GM19467 (cell line): ENCODE data around the gene CDH22.

Experiments
- ATAC-seq: cut with Tn5 transposase; IDR thresholded peaks from one replicate; pipeline ENCODE4 v1.9.1; 2021; ENCODE audit warnings: mild to moderate bottlenecking, moderate library complexity; ENCODE audit not compliant: unreplicated experiment

CDH22 gene

DNA sequence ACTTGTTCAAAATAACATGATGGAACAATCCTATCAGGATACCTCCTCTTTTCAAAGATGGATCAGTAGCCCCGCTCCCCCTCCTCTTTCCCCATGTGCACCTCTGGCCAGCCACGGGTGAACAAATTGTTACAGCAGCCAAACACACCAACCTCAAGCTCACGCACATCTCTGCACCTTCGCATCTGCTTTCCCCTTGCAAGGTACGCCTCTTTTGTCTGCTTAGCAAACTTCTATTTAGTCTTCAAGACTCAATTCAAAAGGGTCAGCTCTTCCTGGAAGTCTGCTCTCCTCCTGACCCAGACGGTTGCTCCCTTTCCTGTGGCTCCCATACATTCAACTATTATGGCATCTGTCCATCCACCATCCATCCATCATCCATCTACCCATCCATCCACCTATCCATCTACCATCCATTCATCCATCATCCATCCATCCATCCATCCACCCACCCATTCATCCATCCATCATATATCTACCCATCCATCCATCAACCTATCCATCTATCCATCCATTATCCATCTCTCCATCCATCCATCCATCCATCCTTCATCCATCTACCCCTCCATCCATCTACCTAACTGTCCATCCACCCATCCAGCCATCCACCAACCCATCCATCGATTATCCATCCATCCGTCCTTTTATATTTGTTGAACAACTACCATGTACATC is 36.3 kb upstream of the CDH22 start:
- ATAC-seq, result no peak

DNA sequence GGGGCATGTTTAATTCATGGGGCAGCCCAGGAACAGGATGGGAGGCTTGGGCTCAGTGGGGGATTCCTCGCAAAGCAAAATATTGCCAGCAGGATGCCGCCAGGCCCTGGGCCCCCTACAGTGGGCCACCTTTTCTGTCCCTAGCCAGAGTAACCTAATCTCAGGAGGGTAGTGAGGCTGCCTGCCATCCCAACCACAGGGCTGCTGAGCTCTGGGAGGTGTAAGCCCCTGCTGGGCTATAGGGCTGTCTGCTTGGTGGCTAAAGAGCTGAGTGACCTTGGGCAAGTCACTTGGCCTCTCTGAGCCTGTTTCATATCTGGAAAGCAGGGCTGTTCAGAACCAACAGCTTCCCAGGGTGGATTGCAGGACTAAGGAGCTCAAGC is 35.7 kb upstream of the CDH22 start:
- no peak for ATAC-seq

DNA sequence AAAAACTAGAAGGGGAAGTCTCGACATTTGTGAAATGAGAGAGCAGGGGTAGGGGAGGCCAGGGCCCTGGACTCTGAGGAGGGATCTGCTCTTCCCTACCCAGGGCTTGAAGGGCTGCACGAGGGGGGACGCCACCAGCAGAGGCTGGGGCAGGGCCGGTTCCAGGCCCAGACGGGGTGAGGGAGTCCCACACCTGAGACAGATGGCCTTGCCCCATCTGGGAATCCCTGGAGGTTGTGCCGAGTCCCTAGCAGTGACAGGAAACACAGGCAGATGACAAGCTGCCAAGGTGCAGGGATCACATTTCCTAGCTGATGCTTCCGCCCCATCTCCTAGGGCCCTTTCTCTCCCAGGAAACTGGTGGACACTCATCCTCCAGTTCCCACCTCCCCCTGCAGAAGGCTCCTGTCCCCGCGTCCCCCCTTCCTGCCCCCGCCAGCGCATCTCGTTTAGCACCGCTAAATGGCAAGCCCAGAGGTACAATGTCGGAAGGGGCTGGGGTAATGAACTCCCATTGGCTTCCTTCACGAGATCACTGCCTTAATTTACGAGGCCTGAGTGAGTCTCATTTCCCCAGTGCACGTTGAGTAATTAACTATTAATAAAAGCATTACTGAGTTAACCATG is 35.2 kb upstream of the CDH22 start:
- no peak for ATAC-seq

DNA sequence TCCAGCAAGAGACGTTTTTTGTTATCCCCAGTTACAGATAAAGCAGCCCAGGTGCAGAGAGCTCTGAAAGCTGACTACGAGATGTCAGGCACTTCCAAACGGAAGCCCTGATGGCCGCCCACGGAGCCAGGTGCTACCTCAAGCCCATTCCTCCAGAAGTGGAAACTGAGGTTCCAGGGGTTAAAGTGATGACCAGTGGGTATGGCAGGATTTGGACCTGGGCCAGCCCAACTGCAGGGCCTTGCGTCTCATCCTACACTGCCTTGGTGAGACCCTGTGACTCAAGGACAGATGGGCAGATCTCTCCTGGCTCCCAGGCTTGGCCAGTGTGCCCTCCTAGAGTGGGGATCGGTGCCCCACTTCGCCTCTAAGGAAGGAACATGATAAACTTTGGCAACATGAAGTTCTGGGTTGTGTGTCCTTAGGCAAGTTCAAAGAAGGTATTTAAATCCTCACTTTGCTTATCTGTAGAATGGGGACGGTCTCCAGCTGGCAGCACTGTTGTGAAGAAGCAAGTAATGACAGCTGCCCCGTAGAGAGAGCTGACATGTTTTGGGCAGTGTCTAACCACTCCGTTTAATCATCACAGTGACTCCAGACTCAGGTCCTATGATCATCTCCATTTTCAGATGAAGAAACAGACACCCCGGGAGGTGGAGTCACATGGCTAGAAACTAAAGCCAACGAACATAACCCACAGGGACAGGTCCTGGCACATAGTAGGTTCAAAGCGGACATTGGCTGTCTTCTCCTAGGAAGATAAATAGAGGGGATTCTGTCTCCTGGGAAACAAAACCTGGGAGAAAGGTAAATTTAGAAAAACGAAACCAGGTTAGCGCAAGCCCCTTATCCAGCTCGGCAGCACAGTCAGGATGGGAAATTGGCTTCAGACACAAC is 34.4 kb upstream of the CDH22 start:
- no peak for ATAC-seq

DNA sequence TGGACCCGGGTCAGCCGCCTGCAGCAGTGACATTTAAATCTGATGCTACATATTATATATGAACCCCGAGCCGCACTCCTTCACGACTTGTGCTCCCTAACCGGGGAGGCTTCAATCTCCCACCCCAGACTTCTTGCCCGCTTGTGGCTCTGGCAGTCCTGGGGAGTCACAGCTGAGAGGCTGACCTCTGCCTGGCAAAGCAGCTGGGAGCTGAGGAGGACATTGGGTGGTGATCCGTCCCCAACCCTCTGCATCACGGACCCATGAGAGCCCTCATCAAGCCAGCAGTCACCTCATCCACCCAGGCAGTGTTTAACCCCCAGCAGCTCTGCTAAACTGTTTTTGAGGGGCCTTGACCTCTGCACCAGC is 33.7 kb upstream of the CDH22 start:
- no peak for ATAC-seq

DNA sequence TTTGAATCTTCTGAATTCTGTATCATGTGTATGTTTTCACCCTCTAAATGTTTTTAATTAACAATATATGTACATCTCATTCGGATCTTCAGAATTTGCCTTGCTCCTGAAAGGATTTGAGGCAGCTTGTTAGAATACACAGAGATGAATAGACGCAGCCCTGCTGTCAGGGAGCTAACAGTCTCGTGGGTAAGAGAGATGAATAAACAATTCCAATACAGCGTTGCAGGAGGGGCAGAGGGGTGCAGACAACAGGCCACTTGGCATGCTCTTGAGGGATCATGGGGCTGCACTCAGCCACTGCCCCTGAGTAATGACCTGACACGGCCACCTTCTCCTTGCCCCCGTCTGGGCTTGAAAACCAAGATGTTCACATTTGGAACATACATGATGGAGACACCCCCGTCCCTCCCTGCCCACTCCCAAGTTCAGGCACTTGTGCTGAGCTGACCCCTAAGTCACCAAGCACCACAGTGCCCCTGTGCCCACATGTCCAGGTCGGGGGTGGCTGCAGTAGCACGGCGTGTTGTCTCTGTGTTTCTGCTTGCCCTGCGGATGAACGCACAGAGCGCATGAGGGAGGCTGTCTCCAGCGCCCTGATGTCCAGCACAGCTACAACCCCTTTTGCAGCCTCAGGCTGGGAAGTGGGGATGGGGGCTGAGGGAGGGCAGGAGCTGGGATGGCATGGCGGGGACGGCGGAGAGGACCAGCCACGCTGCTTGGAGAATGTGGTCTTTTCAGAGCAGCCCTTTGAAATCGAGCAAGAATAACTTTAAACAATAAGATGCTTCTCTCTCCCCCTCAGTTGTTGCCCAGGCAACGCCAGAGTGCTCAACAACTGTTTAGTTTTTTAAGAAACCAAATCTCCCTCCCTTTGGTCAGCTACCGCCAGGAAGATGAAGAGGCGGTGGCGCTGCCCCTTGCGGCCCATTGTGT is 33.0 kb upstream of the CDH22 start:
- ATAC-seq, result no peak

DNA sequence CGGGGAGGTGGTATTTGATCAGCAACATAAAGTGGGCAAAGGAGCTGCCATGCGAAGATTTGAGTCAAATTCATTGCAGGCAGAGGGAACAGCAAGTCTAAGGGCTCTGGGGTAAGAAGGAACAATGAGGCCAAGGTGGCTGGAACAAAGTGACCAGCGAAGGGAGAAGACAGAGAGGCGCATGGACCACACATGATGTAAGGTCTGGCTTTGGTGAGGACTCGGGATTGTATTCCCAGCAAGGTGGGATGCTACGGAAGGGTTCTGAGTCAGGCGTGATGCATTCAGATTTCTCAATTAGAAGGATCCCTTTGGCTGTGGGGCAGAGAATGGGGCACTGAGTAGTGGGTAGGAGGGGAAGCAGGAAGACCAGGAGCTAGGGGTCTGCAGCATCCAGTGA is 30.7 kb upstream of the CDH22 start:
- no peak for ATAC-seq

DNA sequence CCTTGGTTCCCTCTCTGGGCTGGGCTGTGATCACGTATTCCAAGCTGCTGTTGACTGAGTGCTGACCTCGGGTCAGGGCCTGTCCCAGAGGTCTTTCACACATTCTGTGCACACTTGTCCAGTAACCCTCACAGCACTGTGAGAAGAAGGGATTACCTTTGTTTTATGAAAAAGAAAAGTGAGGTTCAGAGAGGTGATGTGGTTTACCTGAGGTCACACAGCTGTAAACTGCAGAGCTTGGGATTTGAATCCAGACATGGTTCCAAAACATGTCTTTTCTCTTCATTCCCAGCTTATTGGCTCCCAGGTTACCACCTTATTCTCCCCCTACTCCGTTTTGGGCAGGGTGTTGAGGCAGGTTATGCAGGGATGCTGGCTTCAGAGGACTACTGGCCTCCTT is 28.4 kb upstream of the CDH22 start:
- no peak for ATAC-seq

DNA sequence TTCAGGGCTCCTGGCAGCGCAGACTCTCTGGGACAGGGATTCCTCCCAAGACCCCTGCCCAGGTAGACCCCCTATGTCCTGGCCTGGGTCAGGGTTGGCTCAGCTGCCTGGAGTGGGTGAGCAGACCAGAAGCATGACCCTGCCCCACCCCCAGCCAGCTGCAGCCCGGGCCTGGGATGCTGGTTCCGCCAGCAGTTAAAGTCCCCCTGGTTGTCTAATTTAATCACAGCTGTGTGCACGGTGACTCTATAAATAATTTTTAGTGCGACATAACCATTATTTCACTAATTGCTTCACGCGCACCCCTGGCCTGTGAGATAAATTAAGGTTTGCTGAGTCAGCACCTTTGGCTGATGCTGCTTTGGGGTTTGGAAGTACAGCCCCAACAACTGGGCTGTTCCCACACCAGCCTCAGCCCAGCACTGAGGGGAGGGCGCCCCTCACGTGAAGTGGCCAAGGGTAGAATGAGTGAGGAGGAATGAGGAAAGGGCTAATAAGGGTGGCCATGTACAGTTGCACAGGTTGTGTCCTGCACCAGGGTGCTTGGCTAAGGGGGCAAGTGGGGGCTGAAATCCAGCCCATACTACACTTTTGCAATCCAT is 26.1 kb upstream of the CDH22 start:
- ATAC-seq, result no peak

DNA sequence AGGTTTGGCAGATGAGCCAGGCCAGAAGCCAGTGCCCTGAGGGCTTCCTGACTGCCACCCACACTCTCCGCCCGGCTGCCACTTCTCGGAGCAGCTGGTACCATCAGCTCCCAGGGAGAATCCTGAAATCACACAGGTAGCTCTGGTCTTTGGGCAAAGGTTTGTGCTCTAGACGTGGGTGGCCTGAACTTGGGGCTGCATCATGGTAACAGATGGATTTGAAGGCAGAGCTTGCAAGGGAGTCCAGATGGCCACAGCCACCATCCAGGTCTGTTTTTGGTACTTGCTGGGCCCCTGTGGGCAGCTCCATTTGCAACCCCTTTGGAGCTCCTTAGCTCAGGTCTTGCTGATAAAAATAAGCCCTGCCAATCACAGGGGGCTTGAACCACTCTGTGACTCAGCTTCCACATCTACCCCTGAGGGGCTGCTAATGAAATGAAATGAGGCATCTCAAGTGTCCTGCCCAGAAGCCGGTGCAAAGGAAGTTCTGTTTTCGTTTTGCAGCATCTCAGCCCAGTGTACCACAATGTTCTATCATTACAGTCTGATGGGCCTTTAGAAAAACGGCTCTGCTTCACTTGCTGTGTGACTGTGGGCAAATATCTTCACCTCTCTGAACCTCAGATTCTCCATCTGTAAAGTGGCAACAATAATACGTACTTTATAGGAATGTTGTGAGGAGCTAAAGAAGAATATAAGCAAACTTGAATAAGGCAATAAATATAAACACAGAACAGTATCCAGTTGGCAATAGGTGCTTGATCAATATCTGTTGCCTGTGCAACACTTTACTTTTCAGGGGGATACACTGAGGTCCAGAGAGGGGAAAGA is 25.1 kb upstream of the CDH22 start:
- ATAC-seq, result no peak

DNA sequence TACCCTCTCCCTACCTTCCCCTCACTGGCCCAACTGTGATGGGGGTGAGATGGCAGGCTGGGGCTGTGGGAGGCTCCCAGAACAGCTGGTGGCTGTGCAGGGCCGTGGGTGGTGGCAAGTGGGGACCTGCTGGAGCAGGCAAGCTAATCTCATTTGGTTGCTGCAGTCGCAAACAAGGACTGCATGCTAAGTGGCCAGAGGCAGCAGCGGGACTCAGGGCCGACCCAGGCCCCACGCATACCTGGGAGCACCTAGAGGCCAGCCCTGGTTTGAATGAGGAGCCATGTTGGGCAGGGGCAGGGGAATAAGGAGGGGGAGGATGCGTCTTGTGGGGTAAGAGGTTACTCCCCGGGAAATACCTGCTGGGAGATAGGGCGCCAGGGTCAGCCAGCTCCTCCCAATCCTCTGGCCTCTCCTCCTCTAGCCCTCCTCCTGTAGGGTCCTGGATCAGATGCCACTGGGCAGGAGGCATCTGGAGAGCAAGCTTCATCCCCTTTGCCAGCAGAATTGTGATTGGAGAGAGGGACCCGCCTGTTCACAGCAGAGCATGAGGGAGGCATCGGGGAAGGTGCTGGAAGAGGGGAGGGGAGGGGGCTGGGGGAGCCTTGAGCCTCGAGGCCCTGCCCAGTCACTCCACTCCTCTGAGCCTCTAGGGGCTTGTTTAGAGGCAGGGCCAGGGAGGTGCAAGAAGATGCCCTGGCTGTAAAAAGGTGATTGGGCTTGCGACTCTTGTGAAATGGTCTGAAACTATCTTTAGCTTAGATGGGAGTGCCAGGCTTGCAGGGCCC is 24.3 kb upstream of the CDH22 start:
- ATAC-seq, result no peak

DNA sequence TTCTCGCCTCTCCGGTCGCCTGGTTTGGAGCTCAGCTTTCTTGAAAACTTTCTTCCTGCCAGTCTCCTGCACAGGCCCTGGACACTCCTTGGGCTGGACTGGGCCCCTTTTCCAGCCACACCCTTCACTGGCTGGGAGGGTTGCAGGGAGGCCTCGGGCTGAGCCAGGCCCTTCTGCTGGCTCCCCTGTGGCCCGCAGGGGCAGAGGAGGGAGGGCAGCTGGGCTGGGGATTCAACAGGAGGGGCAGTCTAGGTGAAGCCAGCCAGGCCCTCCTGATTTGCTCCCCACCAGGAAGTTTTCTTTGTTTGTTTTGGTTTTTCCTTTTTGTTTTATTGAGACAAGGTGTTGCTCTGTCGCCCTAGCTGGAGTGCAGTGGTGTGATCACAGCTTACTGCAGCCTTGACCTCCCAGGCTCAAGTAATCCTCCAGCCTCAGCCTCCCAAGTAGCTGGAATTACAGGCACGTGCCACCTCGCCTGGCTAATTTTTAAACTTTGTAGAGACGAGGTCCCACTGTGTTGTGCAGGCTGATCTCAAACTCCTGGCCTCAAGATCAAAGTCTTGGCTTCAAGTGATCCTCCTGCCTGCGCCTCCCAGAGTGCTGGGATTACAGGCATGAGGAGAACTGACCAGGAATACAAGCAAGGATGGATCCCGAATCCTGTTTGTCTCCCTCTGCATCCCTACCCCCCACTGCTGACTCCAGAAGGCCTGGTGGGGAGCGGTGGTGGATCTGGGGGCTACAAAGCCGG is 23.5 kb upstream of the CDH22 start:
- ATAC-seq, result no peak

DNA sequence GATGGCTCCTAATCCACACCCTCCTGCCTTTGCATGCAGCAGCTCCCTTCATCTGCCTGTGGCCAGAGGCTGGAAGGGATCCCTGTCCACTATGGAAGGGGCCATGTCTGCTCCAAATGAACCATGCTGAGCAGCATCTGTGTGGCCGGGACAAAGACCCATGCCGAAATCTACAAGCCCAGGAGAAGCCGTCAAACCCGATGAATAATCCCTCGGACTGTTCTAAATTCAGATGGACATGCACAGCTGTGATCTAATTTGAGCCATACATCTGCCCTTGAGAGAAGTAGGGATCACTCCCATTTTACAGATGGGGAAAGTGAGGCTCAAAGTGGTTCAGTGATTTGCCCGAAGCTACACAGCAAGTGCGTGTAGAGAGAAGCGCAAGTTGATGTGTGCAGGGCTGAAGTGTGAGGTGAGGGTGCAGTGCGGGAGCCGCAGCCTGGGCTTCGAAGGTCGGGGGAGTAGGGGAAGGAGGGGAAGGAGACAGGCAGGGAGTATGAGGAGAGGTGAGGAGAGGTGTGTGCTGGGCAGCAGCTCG is 22.6 kb upstream of the CDH22 start:
- ATAC-seq, result no peak

DNA sequence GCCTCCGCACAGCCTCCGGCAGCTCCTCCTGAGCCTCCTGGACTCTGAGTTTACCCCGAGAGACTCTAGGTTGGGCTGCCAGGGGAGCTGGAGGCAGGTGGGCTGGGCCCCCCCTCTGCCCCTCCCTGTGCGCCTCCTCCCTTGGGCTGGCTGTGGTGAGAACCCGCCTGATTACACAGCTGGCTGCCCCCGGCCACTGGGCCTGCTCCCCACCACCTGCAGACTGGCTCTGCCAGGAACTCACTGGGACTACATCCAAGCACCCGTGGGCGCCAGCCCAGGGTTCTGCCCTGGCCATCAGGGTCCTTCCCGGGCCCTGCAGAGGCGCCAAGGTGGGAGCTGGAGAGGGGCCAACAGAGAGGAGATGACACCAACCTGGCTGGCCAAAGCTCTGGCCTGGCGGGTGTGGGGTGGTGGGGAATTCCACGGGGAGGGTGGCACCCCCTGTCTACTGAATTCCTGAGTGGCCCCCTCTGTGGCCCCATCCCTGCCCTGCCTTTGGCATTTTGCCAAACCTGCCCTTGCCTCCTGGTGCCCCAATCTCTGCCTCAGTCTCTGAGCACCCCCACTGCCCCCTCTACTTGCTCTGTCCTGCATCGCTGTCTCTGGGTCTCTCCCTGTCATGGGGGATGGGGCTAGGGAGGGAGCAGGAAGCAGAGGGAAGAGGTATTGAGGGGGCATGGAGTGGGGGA is 21.9 kb upstream of the CDH22 start:
- no peak for ATAC-seq

DNA sequence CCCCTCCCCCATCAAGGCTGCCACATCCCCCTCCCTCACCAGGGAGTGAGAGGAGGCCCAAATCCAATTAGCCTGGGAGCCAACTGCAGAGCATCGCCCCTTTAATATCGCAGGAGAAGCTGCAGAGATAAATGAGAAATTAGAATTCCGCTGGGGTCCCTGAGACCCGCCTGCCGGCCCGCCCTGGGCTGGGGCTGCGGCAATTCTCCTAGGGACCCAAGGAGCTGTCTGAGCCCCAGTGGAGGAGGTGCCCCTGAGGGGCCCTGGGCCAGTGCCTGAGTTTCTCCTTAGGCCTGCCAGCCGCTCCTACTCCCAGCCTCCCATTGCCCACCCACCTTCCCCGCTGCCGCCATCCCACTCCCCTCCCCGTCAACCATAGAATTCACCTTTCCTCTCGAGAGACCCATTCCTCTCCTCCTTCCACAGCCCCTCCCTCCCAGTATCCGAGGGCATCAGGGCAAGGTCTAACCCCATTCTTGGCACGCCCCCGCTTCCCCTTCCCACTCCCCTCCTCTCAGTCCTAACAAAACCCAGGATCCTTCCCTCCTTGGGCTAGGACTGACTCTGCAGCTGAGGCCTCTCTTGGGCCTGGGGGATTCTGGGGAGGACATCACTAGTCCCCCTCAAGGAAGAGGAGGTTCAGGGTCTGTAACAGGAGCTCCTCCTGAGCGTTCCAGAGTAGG is 20.0 kb upstream of the CDH22 start:
- ATAC-seq, result no peak

DNA sequence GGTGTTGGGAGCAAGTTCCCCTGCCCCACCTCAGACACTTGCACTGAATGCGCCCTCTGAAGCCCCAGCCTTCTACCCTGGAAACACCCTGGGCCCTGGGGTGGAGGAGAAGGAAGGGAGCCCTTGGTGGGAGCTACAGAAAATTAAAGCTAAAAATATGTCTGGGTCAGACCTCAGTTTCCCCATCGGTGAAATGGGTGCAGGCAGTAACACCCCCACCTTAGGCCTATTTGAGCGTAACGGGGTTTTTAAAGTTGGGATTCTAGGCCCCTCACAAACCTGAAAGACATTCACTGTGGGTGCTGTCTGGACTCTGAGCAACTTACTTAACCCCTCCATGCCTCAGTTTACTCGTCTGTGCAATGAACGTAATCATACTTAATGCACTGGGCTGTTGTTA is 19.3 kb upstream of the CDH22 start:
- no peak for ATAC-seq

DNA sequence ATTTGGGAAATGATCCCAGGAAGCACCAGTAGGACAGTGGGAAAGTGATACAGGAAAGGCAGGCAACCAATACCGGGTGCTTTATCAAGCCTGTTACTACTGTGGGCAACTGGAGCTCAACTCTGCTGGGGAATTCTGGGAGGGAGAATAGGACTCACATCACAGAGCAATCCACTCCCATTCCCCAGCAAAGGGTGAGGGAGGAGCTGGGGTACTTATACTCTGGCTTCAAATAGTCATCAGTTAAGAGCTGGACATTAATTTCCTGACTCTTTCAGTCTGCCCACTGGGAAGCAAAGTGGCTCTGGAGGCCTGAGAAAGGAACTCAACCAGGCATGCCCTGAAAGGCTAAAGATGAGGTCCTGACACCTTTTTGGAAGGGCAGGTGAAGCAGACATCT is 17.5 kb upstream of the CDH22 start:
- ATAC-seq, result no peak
